Caco-2 (cell line): ENCODE measurements around the gene SMYD3. TPM values are rescaled to one million over a fixed set of nuclear protein-coding genes. Genes with fewer than 3 reads are reported as not detected.

Experiments used
- BruUV-seq: library from RNA; stranded (reverse); fragments of 400-500 nt; replicated peaks from 2 replicates; lab custom pipeline; 2021; lab: Mats Ljungman, UMichigan
- CTCF ChIA-PET: fragments of 300-600 bp; sonication (Branson Sonifier 250); formaldehyde crosslinking; loops from one replicate; lab custom pipeline; 2022; ENCODE audit warnings: antibody characterized with exemption; lab: Charles Lee
- POLR2A ChIA-PET: fragments of 300-600 bp; sonication (Branson Sonifier 250); formaldehyde crosslinking; loops from one replicate; lab custom pipeline; 2022; ENCODE audit warnings: antibody characterized with exemption; lab: Charles Lee
- DNase-seq, 2 experiments: peaks; one replicate each; pipeline versions ENCODE4 v3.0.0 to v3.0.0-alpha.2; 2020 to 2022
- H3K27me3 ChIP-seq: replicated peaks from 2 replicates; pipeline ENCODE4 v1.6.0; 2011; ENCODE audit warnings: low read length; ENCODE audit not compliant: control insufficient read depth, insufficient read depth
- H3K36me3 ChIP-seq: 2 replicates; pipeline ENCODE4 v1.5.1; 2011; ENCODE audit warnings: low read length; ENCODE audit not compliant: control insufficient read depth, insufficient read depth
- H3K4me1 ChIP-seq: fragments of 250-450 bp; sonication (Bioruptor Pico); 2 replicates; pipeline ENCODE4 v1.5.1; 2020; ENCODE audit warnings: mild to moderate bottlenecking
- H3K4me3 ChIP-seq: 2 replicates; pipeline ENCODE4 v1.5.1; 2011; ENCODE audit warnings: low read depth, mild to moderate bottlenecking, control low read depth, low read length
- H3K9me3 ChIP-seq: fragments of 250-450 bp; sonication (Bioruptor Pico); 2 replicates; pipeline ENCODE4 v1.5.1; 2020; ENCODE audit warnings: mild to moderate bottlenecking, moderate library complexity
- H3K27ac Mint-ChIP-seq: one replicate; pipeline ENCODE4 v1.8.0; 2022; ENCODE audit warnings: mixed read lengths; ENCODE audit not compliant: unreplicated experiment
- H3K27me3 Mint-ChIP-seq: one replicate; pipeline ENCODE4 v1.8.0; 2022; ENCODE audit warnings: mixed read lengths; ENCODE audit not compliant: insufficient read depth, unreplicated experiment
- H3K36me3 Mint-ChIP-seq: one replicate; pipeline ENCODE4 v1.8.0; 2022; ENCODE audit warnings: mild to moderate bottlenecking, mixed read lengths; ENCODE audit not compliant: insufficient read depth, unreplicated experiment
- H3K4me1 Mint-ChIP-seq: one replicate; pipeline ENCODE4 v1.8.0; 2022; ENCODE audit warnings: low read depth, mixed read lengths; ENCODE audit not compliant: unreplicated experiment
- H3K4me3 Mint-ChIP-seq: one replicate; pipeline ENCODE4 v1.8.0; 2022; ENCODE audit warnings: mild to moderate bottlenecking, moderate library complexity, mixed read lengths; ENCODE audit not compliant: unreplicated experiment
- H3K9me3 Mint-ChIP-seq: one replicate; pipeline ENCODE4 v1.8.0; 2022; ENCODE audit warnings: mixed read lengths; ENCODE audit not compliant: unreplicated experiment
- CTCF ChIP-seq, 2 experiments: fragments of 200-600 bp in 1 of 2; IDR thresholded peaks; 1 replicate in 1 of 2; 2 replicates in 1 of 2; pipeline versions ENCODE4 v1.5.1 to v1.8.0; 2011 to 2022; ENCODE audit warnings: antibody characterized with exemption in 1 of 2, control low read depth in 1 of 2, inconsistent platforms in 1 of 2, low read depth in 1 of 2, low read length in 1 of 2, mild to moderate bottlenecking in 1 of 2, moderate library complexity in 1 of 2; ENCODE audit not compliant: insufficient read depth in 1 of 2, severe bottlenecking in 1 of 2, unreplicated experiment in 1 of 2
- intact Hi-C: fragments of 100-400 bp; cut with micrococcal nuclease; formaldehyde crosslinking; loops from one replicate; pipeline ENCODE4 v1.10.0; 2022; ENCODE audit not compliant: unreplicated experiment
- total RNA-seq: library from RNA; stranded (reverse); gene quantifications from 2 replicates; pipeline ENCODE4 v1.2.3, GENCODE V29; 2022

The SMYD3 gene
- total RNA-seq, 1 experiment from 2014 or later = 33.0 TPM

DNA sequence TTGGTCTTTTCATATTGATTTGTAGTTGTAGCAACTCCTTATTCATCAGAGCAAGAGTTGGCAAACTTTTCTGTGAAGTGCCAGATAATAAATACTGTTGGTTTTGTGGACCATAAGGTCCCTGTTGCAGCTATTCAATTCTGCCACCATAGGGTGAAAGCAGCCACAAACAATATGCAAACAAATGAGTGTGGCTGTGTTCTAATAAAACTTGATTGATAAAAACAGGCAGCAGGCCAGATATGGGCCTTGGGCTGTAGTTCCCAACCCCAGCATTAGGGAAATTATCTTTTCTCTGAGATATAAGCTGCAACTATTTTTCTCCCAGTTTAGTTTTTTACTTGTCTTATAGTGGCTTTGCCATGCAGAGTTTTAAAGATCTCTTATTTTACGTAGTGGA, 469.2 kb downstream of the SMYD3 start:
- no peaks in the 10 kb centered on the region for H3K4me1 Mint-ChIP-seq
- H3K4me1 ChIP-seq = no peaks in the 10 kb centered on the region
- no peaks in the 10 kb centered on the region for H3K27me3 Mint-ChIP-seq
- no peak overlapping the region for H3K4me3 ChIP-seq
- H3K4me3 Mint-ChIP-seq = no peak overlapping the region
- H3K27ac Mint-ChIP-seq = no peak overlapping the region
- intact Hi-C loops = no loop called here
- no peaks in the 10 kb centered on the region for H3K9me3 Mint-ChIP-seq
- POLR2A ChIA-PET = interaction anchor here (0.5 kb wide), 1 partner anchor 31 kb away, joined by 4 read pairs; no protein-coding TSS in a partner anchor
- no peak for TF ChIP-seq CTCF (IDR thresholded peaks at IDR 0.05; ENCODE audit: insufficient read depth in 1 of 2, low read depth in 1 of 2, low read length in 1 of 2, severe bottlenecking in 1 of 2, unreplicated experiment in 1 of 2)
- no peaks in the 10 kb centered on the region for H3K9me3 ChIP-seq
- no peak for DNase-seq
- no TSS peak for BruUV-seq
- H3K27me3 ChIP-seq = no peaks in the 10 kb centered on the region
- no peaks in the 10 kb centered on the region for H3K36me3 ChIP-seq
- CTCF ChIA-PET = interaction anchor here (0.5 kb wide), 1 partner anchor 881 kb away, joined by 3 read pairs; no protein-coding TSS in a partner anchor
- H3K36me3 Mint-ChIP-seq = no peaks in the 10 kb centered on the region

- intact Hi-C loops = no loop called here
- no peaks in the 10 kb centered on the region for H3K27me3 ChIP-seq
- Mint-ChIP-seq H3K27ac (no peak overlapping the region), H3K9me3 (no peaks in the 10 kb centered on the region), H3K4me3 (no peak overlapping the region), H3K36me3 (no peaks in the 10 kb centered on the region), H3K4me1 (no peaks in the 10 kb centered on the region), H3K27me3 (no peaks in the 10 kb centered on the region)
- BruUV-seq = no TSS peak
- no peaks in the 10 kb centered on the region for H3K9me3 ChIP-seq
- H3K36me3 ChIP-seq = no peaks in the 10 kb centered on the region
- no peak overlapping the region for H3K4me3 ChIP-seq
- ChIA-PET CTCF (no interaction called here), POLR2A (no interaction called here)
- no peaks in the 10 kb centered on the region for H3K4me1 ChIP-seq
- no peak for DNase-seq
- no peak for TF ChIP-seq CTCF (IDR thresholded peaks at IDR 0.05; ENCODE audit: insufficient read depth in 1 of 2, low read depth in 1 of 2, low read length in 1 of 2, severe bottlenecking in 1 of 2, unreplicated experiment in 1 of 2)
Observed at GRCh38 chr1:246036175-246036574, 470.9 kb downstream of the SMYD3 start.

GRCh38 chr1:246035060-246035541, 472.0 kb downstream of the SMYD3 start:
- H3K4me3 ChIP-seq = no peak overlapping the region
- CTCF ChIA-PET = no interaction called here
- intact Hi-C loops = no loop called here
- Mint-ChIP-seq H3K27ac (no peak overlapping the region), H3K36me3 (no peaks in the 10 kb centered on the region), H3K27me3 (no peaks in the 10 kb centered on the region), H3K4me3 (no peak overlapping the region), H3K9me3 (no peaks in the 10 kb centered on the region), H3K4me1 (no peaks in the 10 kb centered on the region)
- H3K4me1 ChIP-seq = no peaks in the 10 kb centered on the region
- no TSS peak for BruUV-seq
- H3K36me3 ChIP-seq = no peaks in the 10 kb centered on the region
- DNase-seq = no peak
- no peaks in the 10 kb centered on the region for H3K27me3 ChIP-seq
- no peak for TF ChIP-seq CTCF (IDR thresholded peaks at IDR 0.05; ENCODE audit: insufficient read depth in 1 of 2, low read depth in 1 of 2, low read length in 1 of 2, severe bottlenecking in 1 of 2, unreplicated experiment in 1 of 2)
- POLR2A ChIA-PET = no interaction called here
- no peaks in the 10 kb centered on the region for H3K9me3 ChIP-seq
